ENCODE measurements around the gene PRR5L.

PRR5L gene

GRCh38 chr11:36253238-36253637 is 42.9 kb upstream of the PRR5L start:
- H3K9ac ChIP-seq: no peak overlapping the region

GRCh38 chr11:36254713-36255112 is 41.4 kb upstream of the PRR5L start:
- Histone ChIP-seq H3K27me3 (ENCODE audit: control insufficient read depth, insufficient read depth, low read length) (no peaks in the 10 kb centered on the region), H3K9ac (no peak overlapping the region)
- TF ChIP-seq CTCF (IDR thresholded peaks at IDR 0.05): no peak

More at GRCh38 chr11:36253238-36253637, 42.9 kb upstream of the PRR5L start:
- H3K4me1 ChIP-seq: no peaks in the 10 kb centered on the region
- no peaks in the 10 kb centered on the region for H3K27me3 ChIP-seq (ENCODE audit: control insufficient read depth, insufficient read depth, low read length)
- TF ChIP-seq CTCF (IDR thresholded peaks at IDR 0.05): no peak
- H3K9me3 ChIP-seq (ENCODE audit: control insufficient read depth, low read length): no peaks in the 10 kb centered on the region
- H3K36me3 ChIP-seq (ENCODE audit: control insufficient read depth, insufficient read depth, low read length): no peaks in the 10 kb centered on the region
- no peak overlapping the region for H3K4me2 ChIP-seq (ENCODE audit: low read length)
- no peak overlapping the region for H3K27ac ChIP-seq
- H3K4me3 ChIP-seq (ENCODE audit: low read depth, low read length): no peak overlapping the region
- no peaks in the 10 kb centered on the region for H3K79me2 ChIP-seq
- H2AFZ ChIP-seq: no peak overlapping the region

GRCh38 chr11:36257351-36257750 is 38.7 kb upstream of the PRR5L start:
- H3K4me3 ChIP-seq (ENCODE audit: low read depth, low read length): no peak overlapping the region
- no peak overlapping the region for H2AFZ ChIP-seq
- H3K9me3 ChIP-seq (ENCODE audit: control insufficient read depth, low read length): no peaks in the 10 kb centered on the region
- H3K27ac ChIP-seq: no peak overlapping the region
- no peak for TF ChIP-seq CTCF (IDR thresholded peaks at IDR 0.05)
- no peaks in the 10 kb centered on the region for H3K4me1 ChIP-seq
- H3K36me3 ChIP-seq (ENCODE audit: control insufficient read depth, insufficient read depth, low read length): no peaks in the 10 kb centered on the region
- H3K4me2 ChIP-seq (ENCODE audit: low read length): no peak overlapping the region
- no peak overlapping the region for H3K9ac ChIP-seq
- no peaks in the 10 kb centered on the region for H3K27me3 ChIP-seq (ENCODE audit: control insufficient read depth, insufficient read depth, low read length)
- no peaks in the 10 kb centered on the region for H3K79me2 ChIP-seq

More at GRCh38 chr11:36254713-36255112, 41.4 kb upstream of the PRR5L start:
- H3K9me3 ChIP-seq (ENCODE audit: control insufficient read depth, low read length): no peaks in the 10 kb centered on the region
- no peak overlapping the region for H3K4me3 ChIP-seq (ENCODE audit: low read depth, low read length)
- H2AFZ ChIP-seq: no peak overlapping the region
- H3K79me2 ChIP-seq: no peaks in the 10 kb centered on the region
- H3K4me2 ChIP-seq (ENCODE audit: low read length): no peak overlapping the region
- H3K27ac ChIP-seq: no peak overlapping the region
- no peaks in the 10 kb centered on the region for H3K36me3 ChIP-seq (ENCODE audit: control insufficient read depth, insufficient read depth, low read length)
- no peaks in the 10 kb centered on the region for H3K4me1 ChIP-seq

GRCh38 chr11:36258730-36259360 is 37.2 kb upstream of the PRR5L start:
- no peaks in the 10 kb centered on the region for H3K27me3 ChIP-seq (ENCODE audit: control insufficient read depth, insufficient read depth, low read length)
- H3K4me3 ChIP-seq (ENCODE audit: low read depth, low read length): no peak overlapping the region
- H3K4me1 ChIP-seq: no peaks in the 10 kb centered on the region
- H3K9ac ChIP-seq: no peak overlapping the region
- H3K36me3 ChIP-seq (ENCODE audit: control insufficient read depth, insufficient read depth, low read length): no peaks in the 10 kb centered on the region
- H3K27ac ChIP-seq: no peak overlapping the region
- no peaks in the 10 kb centered on the region for H3K79me2 ChIP-seq
- TF ChIP-seq CTCF (IDR thresholded peaks at IDR 0.05): peak; percentile 18
- no peak overlapping the region for H3K4me2 ChIP-seq (ENCODE audit: low read length)
- H2AFZ ChIP-seq: no peak overlapping the region
- H3K9me3 ChIP-seq (ENCODE audit: control insufficient read depth, low read length): no peaks in the 10 kb centered on the region

DNA sequence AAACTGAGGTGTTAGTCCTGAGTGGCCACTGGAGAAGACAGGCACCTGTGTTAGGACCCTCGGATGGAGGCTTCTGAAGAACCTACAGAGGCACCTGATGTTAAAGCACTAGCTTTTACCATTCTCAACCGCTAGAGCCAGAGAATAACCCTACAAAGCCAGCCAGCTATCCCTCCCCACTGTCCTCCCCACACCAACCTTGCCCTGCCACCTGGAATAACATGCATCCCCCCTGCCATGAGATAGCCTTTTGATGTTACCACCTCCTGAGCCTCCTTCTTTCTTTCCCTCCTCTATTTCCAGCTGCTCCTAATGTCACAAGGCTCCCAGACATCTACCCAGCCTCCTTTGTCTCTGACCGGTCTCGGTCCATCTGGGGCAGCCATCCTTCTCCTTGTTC is 35.0 kb upstream of the PRR5L start:
- Histone ChIP-seq H3K4me1 (no peaks in the 10 kb centered on the region), H3K4me2 (ENCODE audit: low read length) (no peak overlapping the region), H3K27ac (no peak overlapping the region), H2AFZ (no peak overlapping the region), H3K4me3 (ENCODE audit: low read depth, low read length) (no peak overlapping the region), H3K36me3 (ENCODE audit: control insufficient read depth, insufficient read depth, low read length) (no peaks in the 10 kb centered on the region), H3K9ac (no peak overlapping the region), H3K27me3 (ENCODE audit: control insufficient read depth, insufficient read depth, low read length) (no peaks in the 10 kb centered on the region), H3K9me3 (ENCODE audit: control insufficient read depth, low read length) (no peaks in the 10 kb centered on the region), H3K79me2 (no peaks in the 10 kb centered on the region)
- no peak for TF ChIP-seq CTCF (IDR thresholded peaks at IDR 0.05)
